Activated CD8-positive, alpha-beta memory T cell treated with anti-CD3 and anti-CD28 coated beads, Interleukin-2, amount 50 U/mL, for 4 hours (primary cell): ENCODE measurements around the gene TMEM238.
"Not testable (repeated sequence)": the region's sequence is repeated elsewhere in the genome, so short reads cannot be mapped to it uniquely, and the experiment has no call there.

Experiments used
- DNase-seq: peaks from one replicate; pipeline ENCODE4 v3.0.0-alpha.2; 2020

TMEM238 gene, protein sequence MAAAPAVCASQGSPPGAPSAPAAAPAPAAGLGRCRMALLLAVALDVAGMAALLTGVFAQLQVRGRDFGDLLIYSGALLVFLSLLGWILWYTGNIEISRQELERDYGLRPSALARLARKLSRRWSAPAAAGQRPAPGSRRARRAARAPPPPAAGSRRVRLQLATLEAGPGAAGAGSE

GRCh38 chr19:55384131-55384919, at the start of gene TMEM238:
TSS of gene TMEM238 (minus strand) at chr19:55384292. CDS start at chr19:55384259, 33 bp downstream.
- peak; percentile 44 for DNase-seq

DNA sequence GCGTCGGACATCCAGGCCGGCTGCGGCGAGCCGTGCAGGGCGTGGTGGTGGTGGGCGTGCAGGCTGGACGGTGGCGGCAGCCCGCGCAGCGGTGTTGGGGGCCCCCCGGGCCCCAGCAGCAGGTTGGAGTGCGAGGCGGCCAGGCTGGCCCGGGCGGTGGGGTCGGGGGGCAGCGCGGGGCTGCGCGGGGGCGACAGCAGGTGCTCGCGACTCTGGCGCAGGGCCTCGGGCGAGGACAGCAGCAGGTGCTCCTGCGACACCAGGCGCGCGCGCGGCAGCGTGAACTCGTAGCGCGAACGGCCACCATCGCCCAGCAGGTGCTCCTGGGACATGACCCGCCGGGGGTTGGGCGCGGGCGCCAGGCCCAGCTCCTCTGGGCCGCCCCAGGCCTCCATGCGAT, 49.2 kb upstream of the TMEM238 start:
- DNase-seq = no peak

GRCh38 chr19:55432241-55432959, 48.3 kb upstream of the TMEM238 start:
- DNase-seq = no peak

GRCh38 chr19:55431183-55431582, 47.1 kb upstream of the TMEM238 start:
- DNase-seq = no peak

GRCh38 chr19:55426042-55426441, 42.0 kb upstream of the TMEM238 start:
- DNase-seq = no peak

DNA sequence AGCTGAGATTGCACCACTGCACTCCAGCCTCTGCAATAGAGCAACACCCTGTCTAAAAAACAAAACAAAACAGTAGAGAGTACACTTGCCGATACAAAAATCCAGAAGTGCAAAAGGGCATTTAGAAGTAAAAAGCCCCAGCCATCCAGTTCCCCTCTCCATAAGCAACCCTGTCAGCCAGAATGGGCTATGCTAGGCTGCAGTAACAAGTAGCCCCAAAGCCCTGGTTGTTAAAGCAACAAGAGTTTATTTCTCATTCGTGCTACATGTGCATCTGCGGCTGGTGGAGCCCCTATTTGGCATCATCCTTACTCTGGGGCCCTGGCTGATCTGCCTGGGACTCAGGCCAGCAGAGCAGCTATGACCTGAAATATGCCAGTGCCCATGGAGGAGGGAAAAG, 40.4 kb upstream of the TMEM238 start:
- DNase-seq = no peak

DNA sequence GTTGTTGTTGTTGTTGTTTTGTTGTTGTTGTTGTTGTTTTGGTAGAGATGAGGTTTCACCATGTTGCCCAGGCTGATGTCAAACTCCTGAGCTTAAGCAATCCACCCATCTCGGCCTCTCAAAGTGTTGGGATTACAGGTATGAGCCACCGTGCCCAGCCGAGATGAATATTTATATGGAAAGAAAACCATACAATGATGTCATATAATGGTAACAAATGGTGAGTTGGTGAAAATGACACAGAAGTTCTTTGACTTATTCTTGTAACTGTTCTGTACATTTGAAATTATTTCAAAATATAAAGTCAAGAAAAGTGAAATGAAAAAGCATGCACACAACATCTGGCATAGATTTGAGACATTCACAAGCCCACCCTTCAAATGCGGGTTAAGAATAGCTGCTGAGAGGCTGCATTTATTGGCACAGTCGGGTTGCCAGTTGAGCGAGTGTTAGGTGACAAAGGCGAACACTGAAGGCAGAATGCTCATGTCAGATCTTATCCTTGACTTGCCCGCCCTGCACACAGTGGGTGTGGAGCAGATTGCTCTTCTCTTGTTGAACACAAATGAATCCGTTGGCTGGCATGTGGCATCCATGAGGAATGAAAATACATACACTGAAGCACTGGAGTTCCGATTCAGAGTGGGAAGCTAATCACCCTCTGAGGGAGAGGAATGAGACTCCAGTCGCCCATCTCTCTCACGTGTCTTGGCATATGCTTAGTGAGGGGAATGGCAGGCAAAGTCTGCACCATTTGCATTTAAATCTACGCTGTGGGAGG, 39.3 kb upstream of the TMEM238 start:
- no peak for DNase-seq

GRCh38 chr19:55421281-55421680, 37.2 kb upstream of the TMEM238 start:
- not testable (repeated sequence) for DNase-seq

- no peak for DNase-seq
Measured at GRCh38 chr19:55419624-55420236, 35.6 kb upstream of the TMEM238 start.

GRCh38 chr19:55419103-55419502, 35.0 kb upstream of the TMEM238 start:
- DNase-seq = no peak

DNA sequence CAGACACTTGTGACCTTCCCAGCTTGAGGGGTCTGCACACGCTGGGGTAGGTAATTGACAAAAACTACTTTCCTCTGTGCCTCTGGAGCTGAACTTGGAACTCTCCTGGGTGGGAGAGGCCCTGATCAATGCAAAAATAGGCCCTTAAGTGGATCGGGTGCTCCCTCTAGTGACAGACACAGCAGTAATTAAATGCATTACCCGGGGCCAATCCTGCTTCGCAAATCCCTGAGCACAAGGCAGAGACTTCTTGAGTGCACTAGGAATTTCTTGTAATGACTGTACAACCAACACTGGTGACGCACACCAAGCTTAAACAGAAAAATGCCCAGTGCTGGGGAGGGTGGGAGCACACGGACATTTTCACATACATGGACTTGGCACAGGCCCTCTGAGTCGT, 34.1 kb upstream of the TMEM238 start:
- peak; percentile 52 for DNase-seq

GRCh38 chr19:55410168-55410567, 26.1 kb upstream of the TMEM238 start:
- DNase-seq = no peak

- not testable (repeated sequence) for DNase-seq
Measured at GRCh38 chr19:55409179-55409578, 25.1 kb upstream of the TMEM238 start.

DNA sequence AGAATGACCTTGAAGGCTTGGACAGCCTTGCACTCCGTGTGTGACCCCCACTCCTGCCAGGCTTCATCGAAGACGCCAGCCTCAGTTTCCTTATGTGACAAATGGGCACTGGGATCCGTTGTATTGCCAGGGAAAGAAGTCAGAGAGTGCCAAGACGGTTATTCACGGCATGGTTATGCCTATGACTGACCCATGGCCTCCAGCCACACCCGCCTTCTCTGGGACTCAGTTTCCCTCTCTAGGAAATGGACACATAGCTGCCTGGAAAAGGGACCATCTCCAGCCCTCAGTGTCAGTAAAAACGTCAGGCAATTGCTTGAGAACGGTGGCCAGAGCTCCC, 24.4 kb upstream of the TMEM238 start:
- DNase-seq = no peak

- DNase-seq = peak; percentile 94
Measured at GRCh38 chr19:55407800-55408532, 23.9 kb upstream of the TMEM238 start.

GRCh38 chr19:55407550-55407799, 23.4 kb upstream of the TMEM238 start, which contains the start of gene UBE2S:
TSS of gene UBE2S (minus strand) at chr19:55407788. CDS start at chr19:55407589, 199 bp downstream.
- DNase-seq = not testable (repeated sequence)

- no peak for DNase-seq
Measured at GRCh38 chr19:55406826-55407549, 22.9 kb upstream of the TMEM238 start.

- no peak for DNase-seq
Measured at GRCh38 chr19:55406091-55406825, 22.2 kb upstream of the TMEM238 start.

GRCh38 chr19:55405638-55406037, 21.5 kb upstream of the TMEM238 start:
- DNase-seq = no peak

GRCh38 chr19:55402509-55402908, 18.4 kb upstream of the TMEM238 start:
- DNase-seq = no peak

- DNase-seq = not testable (repeated sequence)
Measured at GRCh38 chr19:55401390-55401789, 17.3 kb upstream of the TMEM238 start.
